Endodermal cell (in vitro differentiated cells): ENCODE measurements around the gene LTC4S. TPM values are rescaled to one million over a fixed set of nuclear protein-coding genes. Genes with fewer than 3 reads are reported as not detected.

Experiments used
- DNase-seq: peaks from one replicate; pipeline ENCODE4 v3.0.0-alpha.2; 2017
- H3K27ac ChIP-seq: 2 replicates; pipeline ENCODE4 v1.5.1; 2013; ENCODE audit warnings: mild to moderate bottlenecking, low read depth, low read length, moderate library complexity
- H3K27me3 ChIP-seq: 2 replicates; pipeline ENCODE4 v1.6.1; 2013; ENCODE audit warnings: mild to moderate bottlenecking, low read length, moderate library complexity; ENCODE audit not compliant: insufficient read depth, control insufficient read depth, poor library complexity, severe bottlenecking
- H3K36me3 ChIP-seq: 2 replicates; pipeline ENCODE4 v1.7.0; 2013; ENCODE audit warnings: mild to moderate bottlenecking, low read length, moderate library complexity; ENCODE audit not compliant: control insufficient read depth, insufficient read depth
- H3K4me1 ChIP-seq: one replicate; pipeline ENCODE4 v1.7.0; 2013; ENCODE audit warnings: low read length; ENCODE audit not compliant: control insufficient read depth, insufficient read depth
- H3K4me3 ChIP-seq: 2 replicates; pipeline ENCODE4 v1.5.1; 2013; ENCODE audit warnings: mild to moderate bottlenecking, low read length, moderate library complexity
- H3K9ac ChIP-seq: 2 replicates; pipeline ENCODE4 v1.6.1; 2013; ENCODE audit warnings: mild to moderate bottlenecking, low read length, moderate library complexity; ENCODE audit not compliant: poor library complexity, severe bottlenecking; ENCODE audit errors: extremely low read depth
- H3K9me3 ChIP-seq: 2 replicates; pipeline ENCODE4 v1.6.1; 2013; ENCODE audit warnings: mild to moderate bottlenecking, low read length, moderate library complexity; ENCODE audit not compliant: control insufficient read depth
- H3K27ac Mint-ChIP-seq: 2 replicates; pipeline ENCODE4 v1.8.0; 2020; ENCODE audit warnings: mixed read lengths
- H3K27me3 Mint-ChIP-seq: 2 replicates; pipeline ENCODE4 v1.8.0; 2021; ENCODE audit warnings: mild to moderate bottlenecking, mixed read lengths; ENCODE audit not compliant: insufficient read depth
- H3K36me3 Mint-ChIP-seq: 2 replicates; pipeline ENCODE4 v1.8.0; 2020; ENCODE audit warnings: low read depth, mixed read lengths
- H3K4me1 Mint-ChIP-seq: 2 replicates; pipeline ENCODE4 v1.8.0; 2020; ENCODE audit warnings: mixed read lengths
- H3K4me3 Mint-ChIP-seq: 2 replicates; pipeline ENCODE4 v1.8.0; 2020; ENCODE audit warnings: mild to moderate bottlenecking, moderate library complexity, mixed read lengths
- H3K9me3 Mint-ChIP-seq: 2 replicates; pipeline ENCODE4 v1.8.0; 2020; ENCODE audit warnings: mild to moderate bottlenecking, mixed read lengths
- CTCF ChIP-seq: fragments of 200-600 bp; sonication (generic); conservative IDR thresholded peaks from 2 replicates; pipeline ENCODE4 v1.5.0; 2021; ENCODE audit warnings: antibody characterized with exemption, mild to moderate bottlenecking
- WGBS, 2 experiments: methylation state at CpG; one replicate each; pipeline versions ENCODE4 v1.1.5 to v1.1.7; 2013; ENCODE audit warnings: missing lambda C conversion rate in 2 of 2, mixed read lengths in 1 of 2; ENCODE audit not compliant: insufficient coverage in 1 of 2, insufficient read length in 1 of 2; 5-methylcytosine and 5-hydroxymethylcytosine counted together
- total RNA-seq, 2 donors: library from RNA; stranded (reverse); fragmentation: NEBNext Ultra II Directional in 1 of 2; extraction: Animal tissue kit (Norgen Biotek cat#: 25700) in 1 of 2; gene quantifications; 2 replicates in 1 of 2; 3 replicates in 1 of 2; pipeline ENCODE4 v1.2.1, GENCODE V29; 2021

LTC4S gene
- total RNA-seq, 2 donors from 2014 or later = 5.7 to 6.3 TPM

GRCh38 chr5:179778591-179778990 lies 15.2 kb upstream of the LTC4S start:
- H3K27ac ChIP-seq = no peak overlapping the region
- no peak for TF ChIP-seq CTCF
- H3K27ac Mint-ChIP-seq = no peak overlapping the region
- H3K9ac ChIP-seq = no peak overlapping the region
- no peak overlapping the region for H3K4me3 ChIP-seq
- H3K9me3 Mint-ChIP-seq = no peaks in the 10 kb centered on the region
- 96 to 98% methylated on average over 4 to 5 of the region's 5 CpGs for WGBS, 2 experiments
- peaks cover 42% of the 10 kb centered on the region for H3K36me3 ChIP-seq
- no peaks in the 10 kb centered on the region for H3K27me3 Mint-ChIP-seq
- H3K4me3 Mint-ChIP-seq = no peak overlapping the region
- no peaks in the 10 kb centered on the region for H3K27me3 ChIP-seq
- no peaks in the 10 kb centered on the region for H3K4me1 Mint-ChIP-seq
- no peak for DNase-seq
- no peaks in the 10 kb centered on the region for H3K9me3 ChIP-seq
- H3K36me3 Mint-ChIP-seq = peaks cover 51% of the 10 kb centered on the region
- H3K4me1 ChIP-seq = no peaks in the 10 kb centered on the region

- no peaks in the 10 kb centered on the region for H3K27me3 ChIP-seq
- Mint-ChIP-seq H3K27ac (no peak overlapping the region), H3K4me1 (no peaks in the 10 kb centered on the region), H3K27me3 (no peaks in the 10 kb centered on the region), H3K36me3 (peaks cover 43% of the 10 kb centered on the region), H3K9me3 (no peaks in the 10 kb centered on the region), H3K4me3 (no peak overlapping the region)
- no peak overlapping the region for H3K9ac ChIP-seq
- no peaks in the 10 kb centered on the region for H3K4me1 ChIP-seq
- 94 to 100% methylated on average over 3 to 4 of the region's 4 CpGs for WGBS, 2 experiments
- H3K27ac ChIP-seq = no peak overlapping the region
- DNase-seq = no peak
- no peak for TF ChIP-seq CTCF
- peaks cover 31% of the 10 kb centered on the region for H3K36me3 ChIP-seq
- H3K9me3 ChIP-seq = no peaks in the 10 kb centered on the region
- H3K4me3 ChIP-seq = no peak overlapping the region
These were observed 14.0 kb upstream of the LTC4S start for GRCh38 chr5:179779826-179780225.

- Mint-ChIP-seq H3K27me3 (no peaks in the 10 kb centered on the region), H3K27ac (no peak overlapping the region), H3K36me3 (peaks cover 41% of the 10 kb centered on the region), H3K4me1 (no peaks in the 10 kb centered on the region), H3K9me3 (no peaks in the 10 kb centered on the region), H3K4me3 (no peak overlapping the region)
- WGBS, 2 experiments = 90 to 97% methylated on average over 7 of the region's 7 CpGs
- TF ChIP-seq CTCF = no peak
- H3K4me3 ChIP-seq = no peak overlapping the region
- H3K4me1 ChIP-seq = no peaks in the 10 kb centered on the region
- H3K9me3 ChIP-seq = no peaks in the 10 kb centered on the region
- H3K27ac ChIP-seq = no peak overlapping the region
- H3K27me3 ChIP-seq = no peaks in the 10 kb centered on the region
- peaks cover 26% of the 10 kb centered on the region for H3K36me3 ChIP-seq
- H3K9ac ChIP-seq = no peak overlapping the region
- no peak for DNase-seq
These were observed 13.4 kb upstream of the LTC4S start for GRCh38 chr5:179780362-179780761.
